ENCODE results near the gene WWOX. TPM values are rescaled to one million over a fixed set of nuclear protein-coding genes. Genes with fewer than 3 reads are reported as not detected.
"Not testable (repeated sequence)": the region's sequence is repeated elsewhere in the genome, so short reads cannot be mapped to it uniquely, and the experiment has no call there.

Gene WWOX
- total RNA-seq, 5 donors from 2014 or later (not counting 1 experiment from before 2014, with no cell fraction given) = 21.2 to 26.0 (median 22.6) TPM

DNA sequence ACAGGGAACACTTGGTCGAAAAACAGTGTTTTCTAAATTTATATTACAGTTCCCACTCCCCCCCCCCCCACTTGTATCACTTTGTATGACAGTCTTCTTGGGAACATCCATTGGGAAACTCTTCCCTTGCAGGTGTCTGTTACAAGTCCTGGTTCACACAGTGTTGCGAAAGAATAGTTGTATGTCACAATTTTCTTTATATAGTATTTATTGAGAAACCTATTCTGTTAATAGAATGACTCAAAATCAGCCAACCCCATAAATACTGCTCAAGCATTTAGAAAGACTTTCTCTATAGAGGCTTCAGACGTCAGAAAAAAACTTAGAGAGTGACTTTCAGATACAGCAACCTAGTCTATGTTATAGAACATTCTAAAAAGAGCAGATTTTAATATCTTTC is 414.4 kb downstream of the WWOX start:
- Histone ChIP-seq H3K4me3 (ENCODE audit: control insufficient read depth in 1 of 2, extremely low read depth in 1 of 2, low read length in 1 of 2) (no peak overlapping the region), H3K9me3 (no peaks in the 10 kb centered on the region), H3K27ac (ENCODE audit: low read length) (no peak overlapping the region), H3K36me3 (ENCODE audit: control insufficient read depth in 2 of 2, extremely low read depth in 1 of 2, insufficient read depth in 1 of 2, low read length in 1 of 2) (no peaks in the 10 kb centered on the region), H3K27me3 (replicated peaks in 1 of 2; ENCODE audit: control insufficient read depth in 2 of 2, extremely low read depth in 1 of 2, insufficient read depth in 2 of 2, low read length in 1 of 2) (no peaks in the 10 kb centered on the region), H3K4me1 (ENCODE audit: control insufficient read depth in 1 of 2, extremely low read depth in 1 of 2, insufficient read depth in 2 of 2, low read length in 2 of 2) (no peaks in the 10 kb centered on the region)
- H3K9me3 Mint-ChIP-seq = no peaks in the 10 kb centered on the region
- no peak overlapping the region for H3K27ac Mint-ChIP-seq
- H3K27me3 Mint-ChIP-seq = no peaks in the 10 kb centered on the region
- ATAC-seq (replicated peaks in 1 of 4) (no peak), DNase-seq (no peak)
- CTCF ChIA-PET = interaction anchor here in 1 of 2 donors (1.1 kb wide), 1 partner anchor 9 kb away, joined by 3 read pairs; no protein-coding TSS in a partner anchor
- no peaks in the 10 kb centered on the region for H3K4me1 Mint-ChIP-seq
- POLR2A ChIA-PET = no interaction called here
- H3K4me3 Mint-ChIP-seq = no peak overlapping the region
- WGBS (ENCODE audit: insufficient coverage) = no CpG with 5 or more reads among the region's 3 CpGs
- peaks cover 2% of the 10 kb centered on the region for H3K36me3 Mint-ChIP-seq

DNA sequence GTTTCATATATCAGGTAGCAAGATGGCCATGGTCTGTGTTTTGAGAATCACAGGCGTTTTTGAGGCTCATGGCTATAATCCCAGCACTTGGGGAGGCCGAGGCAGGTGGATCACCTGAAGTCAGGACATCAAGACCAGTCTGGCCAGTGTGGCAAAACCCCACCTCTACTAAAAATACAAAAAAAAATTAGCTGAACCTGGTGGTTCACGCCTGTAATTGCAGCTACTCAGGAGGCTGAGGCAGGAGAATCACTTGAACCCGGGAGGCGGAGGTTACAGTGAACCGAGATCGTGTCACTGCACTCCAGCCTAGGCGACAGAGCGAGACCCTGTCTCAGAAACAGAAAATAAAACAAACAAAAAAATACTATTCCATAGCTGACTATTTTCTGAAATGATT is 415.4 kb downstream of the WWOX start:
- H3K9me3 Mint-ChIP-seq; H3K9me3 ChIP-seq; H3K36me3 Mint-ChIP-seq; H3K4me1 Mint-ChIP-seq; DNase-seq; H3K4me1 ChIP-seq (ENCODE audit: control insufficient read depth in 1 of 2, extremely low read depth in 1 of 2, insufficient read depth in 2 of 2, low read length in 2 of 2); H3K27me3 ChIP-seq (replicated peaks in 1 of 2; ENCODE audit: control insufficient read depth in 2 of 2, extremely low read depth in 1 of 2, insufficient read depth in 2 of 2, low read length in 1 of 2); H3K27ac ChIP-seq (ENCODE audit: low read length); H3K36me3 ChIP-seq (ENCODE audit: control insufficient read depth in 2 of 2, extremely low read depth in 1 of 2, insufficient read depth in 1 of 2, low read length in 1 of 2); POLR2A ChIA-PET; H3K27me3 Mint-ChIP-seq; H3K27ac Mint-ChIP-seq; H3K4me3 Mint-ChIP-seq; H3K4me3 ChIP-seq (ENCODE audit: control insufficient read depth in 1 of 2, extremely low read depth in 1 of 2, low read length in 1 of 2); ATAC-seq (replicated peaks in 1 of 4): not testable (repeated sequence)
- CTCF ChIA-PET = interaction anchor here in 1 of 2 donors (1.1 kb wide), 1 partner anchor 10 kb away, joined by 3 read pairs; no protein-coding TSS in a partner anchor
- WGBS (ENCODE audit: insufficient coverage) = 100% methylated on average over 2 of the region's 9 CpGs

- Mint-ChIP-seq H3K36me3 (peaks cover 2% of the 10 kb centered on the region), H3K4me3 (no peak overlapping the region), H3K9me3 (no peaks in the 10 kb centered on the region), H3K27ac (no peak overlapping the region), H3K27me3 (no peaks in the 10 kb centered on the region), H3K4me1 (no peaks in the 10 kb centered on the region)
- no peaks in the 10 kb centered on the region for H3K27me3 ChIP-seq (replicated peaks in 1 of 2; ENCODE audit: control insufficient read depth in 2 of 2, extremely low read depth in 1 of 2, insufficient read depth in 2 of 2, low read length in 1 of 2)
- no peak overlapping the region for H3K4me3 ChIP-seq (ENCODE audit: control insufficient read depth in 1 of 2, extremely low read depth in 1 of 2, low read length in 1 of 2)
- ChIA-PET POLR2A (no interaction called here), CTCF (no interaction called here)
- no peaks in the 10 kb centered on the region for H3K36me3 ChIP-seq (ENCODE audit: control insufficient read depth in 2 of 2, extremely low read depth in 1 of 2, insufficient read depth in 1 of 2, low read length in 1 of 2)
- ATAC-seq (replicated peaks in 1 of 4) (no peak), DNase-seq (no peak)
- no peak overlapping the region for H3K27ac ChIP-seq (ENCODE audit: low read length)
- WGBS (ENCODE audit: insufficient coverage) = 94% methylated on average over 12 of the region's 14 CpGs
- H3K9me3 ChIP-seq = no peaks in the 10 kb centered on the region
- H3K4me1 ChIP-seq (ENCODE audit: control insufficient read depth in 1 of 2, extremely low read depth in 1 of 2, insufficient read depth in 2 of 2, low read length in 2 of 2) = no peaks in the 10 kb centered on the region
These were observed 416.0 kb downstream of the WWOX start for GRCh38 chr16:78515421-78515820.

- H3K27ac Mint-ChIP-seq = no peak overlapping the region
- POLR2A ChIA-PET = no interaction called here
- 97% methylated on average over 7 of the region's 9 CpGs for WGBS (ENCODE audit: insufficient coverage)
- Histone ChIP-seq H3K4me3 (ENCODE audit: control insufficient read depth in 1 of 2, extremely low read depth in 1 of 2, low read length in 1 of 2) (no peak overlapping the region), H3K27me3 (replicated peaks in 1 of 2; ENCODE audit: control insufficient read depth in 2 of 2, extremely low read depth in 1 of 2, insufficient read depth in 2 of 2, low read length in 1 of 2) (no peaks in the 10 kb centered on the region), H3K4me1 (ENCODE audit: control insufficient read depth in 1 of 2, extremely low read depth in 1 of 2, insufficient read depth in 2 of 2, low read length in 2 of 2) (no peaks in the 10 kb centered on the region), H3K36me3 (ENCODE audit: control insufficient read depth in 2 of 2, extremely low read depth in 1 of 2, insufficient read depth in 1 of 2, low read length in 1 of 2) (no peaks in the 10 kb centered on the region), H3K27ac (ENCODE audit: low read length) (no peak overlapping the region), H3K9me3 (no peaks in the 10 kb centered on the region)
- no peaks in the 10 kb centered on the region for H3K27me3 Mint-ChIP-seq
- no peak for ATAC-seq (replicated peaks in 1 of 4)
- DNase-seq = no peak
- H3K4me3 Mint-ChIP-seq = no peak overlapping the region
- no peaks in the 10 kb centered on the region for H3K4me1 Mint-ChIP-seq
- CTCF ChIA-PET = no interaction called here
- no peaks in the 10 kb centered on the region for H3K9me3 Mint-ChIP-seq
- peaks cover 2% of the 10 kb centered on the region for H3K36me3 Mint-ChIP-seq
These were observed 416.7 kb downstream of the WWOX start for GRCh38 chr16:78516006-78516736.

DNA sequence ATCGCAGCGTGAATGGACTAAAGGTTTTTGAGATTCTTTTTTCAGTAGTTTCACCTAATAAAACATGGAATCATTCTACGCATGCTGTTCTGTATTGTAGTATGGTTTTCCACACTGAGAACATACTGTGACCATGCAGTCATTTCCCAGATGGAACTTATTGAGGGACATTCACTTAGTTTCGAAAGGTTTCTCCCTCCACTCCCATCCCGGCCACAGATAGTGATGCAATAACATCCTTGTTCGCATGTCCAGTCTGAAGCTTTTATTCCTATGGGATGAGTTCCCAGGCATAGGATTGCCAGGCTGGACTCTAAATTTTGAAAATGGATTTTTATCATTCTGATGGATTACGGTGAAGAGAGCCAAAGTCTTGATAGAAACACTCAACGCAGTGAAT is 420.4 kb downstream of the WWOX start:
- Histone ChIP-seq H3K27ac (ENCODE audit: low read length) (no peak overlapping the region), H3K36me3 (ENCODE audit: control insufficient read depth in 2 of 2, extremely low read depth in 1 of 2, insufficient read depth in 1 of 2, low read length in 1 of 2) (no peaks in the 10 kb centered on the region), H3K4me3 (ENCODE audit: control insufficient read depth in 1 of 2, extremely low read depth in 1 of 2, low read length in 1 of 2) (no peak overlapping the region), H3K9me3 (no peaks in the 10 kb centered on the region), H3K27me3 (replicated peaks in 1 of 2; ENCODE audit: control insufficient read depth in 2 of 2, extremely low read depth in 1 of 2, insufficient read depth in 2 of 2, low read length in 1 of 2) (no peaks in the 10 kb centered on the region), H3K4me1 (ENCODE audit: control insufficient read depth in 1 of 2, extremely low read depth in 1 of 2, insufficient read depth in 2 of 2, low read length in 2 of 2) (no peaks in the 10 kb centered on the region)
- no peaks in the 10 kb centered on the region for H3K9me3 Mint-ChIP-seq
- CTCF ChIA-PET = no interaction called here
- H3K27me3 Mint-ChIP-seq = no peaks in the 10 kb centered on the region
- no peak for DNase-seq
- no peaks in the 10 kb centered on the region for H3K4me1 Mint-ChIP-seq
- H3K27ac Mint-ChIP-seq = no peak overlapping the region
- H3K4me3 Mint-ChIP-seq = no peak overlapping the region
- H3K36me3 Mint-ChIP-seq = peaks cover 2% of the 10 kb centered on the region
- POLR2A ChIA-PET = no interaction called here
- ATAC-seq (replicated peaks in 1 of 4) = no peak
- WGBS (ENCODE audit: insufficient coverage) = no CpG with 5 or more reads among the region's 8 CpGs

- H3K36me3 ChIP-seq (ENCODE audit: control insufficient read depth in 2 of 2, extremely low read depth in 1 of 2, insufficient read depth in 1 of 2, low read length in 1 of 2) = no peaks in the 10 kb centered on the region
- WGBS (ENCODE audit: insufficient coverage) = 81% methylated on average over 2 of the region's 5 CpGs
- H3K27me3 Mint-ChIP-seq = no peaks in the 10 kb centered on the region
- no peak overlapping the region for H3K27ac ChIP-seq (ENCODE audit: low read length)
- ChIA-PET POLR2A (no interaction called here), CTCF (no interaction called here)
- ATAC-seq (replicated peaks in 1 of 4) (no peak), DNase-seq (no peak)
- no peaks in the 10 kb centered on the region for H3K9me3 Mint-ChIP-seq
- H3K4me1 Mint-ChIP-seq = no peaks in the 10 kb centered on the region
- no peaks in the 10 kb centered on the region for H3K4me1 ChIP-seq (ENCODE audit: control insufficient read depth in 1 of 2, extremely low read depth in 1 of 2, insufficient read depth in 2 of 2, low read length in 2 of 2)
- peaks cover 2% of the 10 kb centered on the region for H3K36me3 Mint-ChIP-seq
- no peaks in the 10 kb centered on the region for H3K27me3 ChIP-seq (replicated peaks in 1 of 2; ENCODE audit: control insufficient read depth in 2 of 2, extremely low read depth in 1 of 2, insufficient read depth in 2 of 2, low read length in 1 of 2)
- no peaks in the 10 kb centered on the region for H3K9me3 ChIP-seq
- no peak overlapping the region for H3K27ac Mint-ChIP-seq
- no peak overlapping the region for H3K4me3 ChIP-seq (ENCODE audit: control insufficient read depth in 1 of 2, extremely low read depth in 1 of 2, low read length in 1 of 2)
- H3K4me3 Mint-ChIP-seq = no peak overlapping the region
These were observed 421.0 kb downstream of the WWOX start for GRCh38 chr16:78520470-78520869.

DNA sequence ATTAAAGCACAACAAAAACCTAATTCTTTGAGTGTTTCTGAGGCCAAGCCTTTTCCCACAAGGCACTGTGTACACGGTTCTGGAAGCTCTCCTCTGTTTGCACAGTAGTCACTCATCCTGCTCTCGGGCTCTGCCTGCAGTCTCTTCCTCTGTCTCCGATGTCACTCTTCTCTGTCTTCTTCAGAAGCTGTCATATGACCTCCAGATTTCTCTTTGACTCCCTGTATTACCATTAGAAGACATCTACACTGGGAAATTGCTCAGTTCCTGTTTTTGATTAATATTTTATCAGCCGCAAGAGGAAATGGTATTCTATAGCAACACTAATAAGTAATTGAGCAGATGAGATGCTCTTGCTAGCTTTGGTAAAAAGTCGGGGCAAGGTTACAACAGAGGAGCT is 422.9 kb downstream of the WWOX start:
- POLR2A ChIA-PET = no interaction called here
- H3K4me3 ChIP-seq (ENCODE audit: control insufficient read depth in 1 of 2, extremely low read depth in 1 of 2, low read length in 1 of 2) = no peak overlapping the region
- no peaks in the 10 kb centered on the region for H3K4me1 Mint-ChIP-seq
- H3K36me3 ChIP-seq (ENCODE audit: control insufficient read depth in 2 of 2, extremely low read depth in 1 of 2, insufficient read depth in 1 of 2, low read length in 1 of 2) = no peaks in the 10 kb centered on the region
- H3K4me1 ChIP-seq (ENCODE audit: control insufficient read depth in 1 of 2, extremely low read depth in 1 of 2, insufficient read depth in 2 of 2, low read length in 2 of 2) = no peaks in the 10 kb centered on the region
- H3K27ac Mint-ChIP-seq = no peak overlapping the region
- no peaks in the 10 kb centered on the region for H3K27me3 Mint-ChIP-seq
- H3K36me3 Mint-ChIP-seq = peaks cover 2% of the 10 kb centered on the region
- no peaks in the 10 kb centered on the region for H3K27me3 ChIP-seq (replicated peaks in 1 of 2; ENCODE audit: control insufficient read depth in 2 of 2, extremely low read depth in 1 of 2, insufficient read depth in 2 of 2, low read length in 1 of 2)
- H3K4me3 Mint-ChIP-seq = no peak overlapping the region
- no peaks in the 10 kb centered on the region for H3K9me3 Mint-ChIP-seq
- WGBS (ENCODE audit: insufficient coverage) = 72% methylated on average over 4 of the region's 5 CpGs
- H3K27ac ChIP-seq (ENCODE audit: low read length) = no peak overlapping the region
- no peaks in the 10 kb centered on the region for H3K9me3 ChIP-seq
- no peak for ATAC-seq (replicated peaks in 1 of 4)
- CTCF ChIA-PET = no interaction called here
- no peak for DNase-seq
